WERI-Rb-1 (cell line): ENCODE data around the gene WNK2.
A peak's percentile ranks its signal among the peaks of the same experiment; 100 is the strongest.

ENCODE experiments used
- DNase-seq: peaks from one replicate; pipeline ENCODE4 v3.0.0-alpha.2; 2020
- H3K27ac ChIP-seq: fragments of 250-450 bp; sonication (Bioruptor Pico); 2 replicates; pipeline ENCODE4 v1.5.1; 2020; ENCODE audit warnings: mild to moderate bottlenecking, moderate library complexity
- H3K27me3 ChIP-seq: fragments of 250-450 bp; sonication (Bioruptor Pico); 2 replicates; pipeline ENCODE4 v1.5.1; 2021; ENCODE audit warnings: mild to moderate bottlenecking, low read depth, moderate library complexity; ENCODE audit not compliant: insufficient read depth, severe bottlenecking
- H3K36me3 ChIP-seq: fragments of 250-450 bp; sonication (Bioruptor Pico); 2 replicates; pipeline ENCODE4 v1.5.1; 2020; ENCODE audit warnings: mild to moderate bottlenecking, moderate library complexity
- H3K4me3 ChIP-seq: 2 replicates; pipeline ENCODE4 v1.5.1; 2011; ENCODE audit warnings: low read depth, mild to moderate bottlenecking, control low read depth, low read length
- H3K9me3 ChIP-seq: fragments of 250-450 bp; sonication (Bioruptor Pico); 2 replicates; pipeline ENCODE4 v1.5.1; 2021; ENCODE audit warnings: mild to moderate bottlenecking, moderate library complexity; ENCODE audit not compliant: severe bottlenecking
- TF ChIP-seq, protein P1 (sequence below): IDR thresholded peaks from 2 replicates; pipeline ENCODE4 v1.5.1; 2011; ENCODE audit warnings: low read depth, mild to moderate bottlenecking, control low read depth, inconsistent platforms, low read length

WNK2 gene

DNA sequence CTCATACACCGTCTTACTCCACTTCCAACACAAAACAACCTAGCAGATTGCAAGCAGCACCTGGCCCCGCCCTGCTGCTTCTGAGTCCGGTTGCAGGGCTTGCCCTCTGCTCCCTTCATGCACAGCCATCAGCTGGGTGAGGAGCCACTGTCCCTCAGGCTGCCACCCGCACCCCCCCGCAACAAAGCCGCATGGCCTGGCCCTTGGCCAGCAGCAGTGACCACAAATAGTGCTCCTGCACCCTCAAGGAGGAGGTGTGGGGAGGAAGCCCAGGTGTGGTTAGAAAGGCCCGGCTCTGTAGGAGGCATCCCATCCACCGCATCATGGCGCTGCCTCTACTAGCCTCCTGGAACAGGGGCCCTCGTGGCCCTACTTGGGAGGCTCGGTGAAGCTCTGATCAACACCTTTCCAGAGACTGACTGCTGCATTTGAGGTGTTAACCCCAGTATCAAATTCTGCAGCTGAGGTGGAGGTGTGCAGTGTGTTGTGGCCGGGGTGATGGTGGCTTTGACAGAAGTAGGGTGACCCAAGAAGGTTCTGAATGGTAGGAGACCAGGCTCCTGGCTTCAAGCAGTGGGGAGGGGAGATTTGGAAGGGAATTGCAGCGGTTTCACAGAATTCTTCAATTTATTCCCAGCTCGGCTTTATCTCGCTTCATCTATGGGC is 52.7 kb downstream of the WNK2 start:
- H3K27ac ChIP-seq: no peak overlapping the region
- TF ChIP-seq, protein P1, sequence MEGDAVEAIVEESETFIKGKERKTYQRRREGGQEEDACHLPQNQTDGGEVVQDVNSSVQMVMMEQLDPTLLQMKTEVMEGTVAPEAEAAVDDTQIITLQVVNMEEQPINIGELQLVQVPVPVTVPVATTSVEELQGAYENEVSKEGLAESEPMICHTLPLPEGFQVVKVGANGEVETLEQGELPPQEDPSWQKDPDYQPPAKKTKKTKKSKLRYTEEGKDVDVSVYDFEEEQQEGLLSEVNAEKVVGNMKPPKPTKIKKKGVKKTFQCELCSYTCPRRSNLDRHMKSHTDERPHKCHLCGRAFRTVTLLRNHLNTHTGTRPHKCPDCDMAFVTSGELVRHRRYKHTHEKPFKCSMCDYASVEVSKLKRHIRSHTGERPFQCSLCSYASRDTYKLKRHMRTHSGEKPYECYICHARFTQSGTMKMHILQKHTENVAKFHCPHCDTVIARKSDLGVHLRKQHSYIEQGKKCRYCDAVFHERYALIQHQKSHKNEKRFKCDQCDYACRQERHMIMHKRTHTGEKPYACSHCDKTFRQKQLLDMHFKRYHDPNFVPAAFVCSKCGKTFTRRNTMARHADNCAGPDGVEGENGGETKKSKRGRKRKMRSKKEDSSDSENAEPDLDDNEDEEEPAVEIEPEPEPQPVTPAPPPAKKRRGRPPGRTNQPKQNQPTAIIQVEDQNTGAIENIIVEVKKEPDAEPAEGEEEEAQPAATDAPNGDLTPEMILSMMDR: no peak
- no peak overlapping the region for H3K4me3 ChIP-seq
- no peak for DNase-seq
- H3K9me3 ChIP-seq: no peaks in the 10 kb centered on the region
- H3K27me3 ChIP-seq: no peaks in the 10 kb centered on the region
- H3K36me3 ChIP-seq: peaks cover 39% of the 10 kb centered on the region

DNA sequence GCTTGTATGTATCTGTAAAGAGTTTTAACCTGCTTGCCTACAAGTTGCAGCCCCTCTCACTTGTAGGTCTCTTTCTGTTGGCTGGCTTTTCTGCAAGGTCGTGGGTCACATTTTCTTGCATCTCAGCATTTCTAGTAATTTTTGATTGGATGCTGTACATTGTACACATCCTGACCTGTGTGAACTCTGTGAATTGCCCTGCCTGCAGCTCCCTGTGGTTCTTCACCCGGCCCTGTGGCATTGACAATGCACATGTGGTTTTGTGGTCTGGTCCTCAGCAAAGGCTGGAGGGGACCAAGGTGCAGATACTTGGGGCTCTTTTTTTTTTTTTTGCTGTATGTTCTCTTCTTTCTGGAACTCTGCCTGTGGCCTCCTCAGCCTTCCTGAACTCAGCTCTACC is 53.6 kb downstream of the WNK2 start:
- Histone ChIP-seq H3K27ac (no peak overlapping the region), H3K27me3 (no peaks in the 10 kb centered on the region), H3K4me3 (no peak overlapping the region), H3K36me3 (peaks cover 47% of the 10 kb centered on the region), H3K9me3 (no peaks in the 10 kb centered on the region)
- TF ChIP-seq, protein P1: no peak
- no peak for DNase-seq

DNA sequence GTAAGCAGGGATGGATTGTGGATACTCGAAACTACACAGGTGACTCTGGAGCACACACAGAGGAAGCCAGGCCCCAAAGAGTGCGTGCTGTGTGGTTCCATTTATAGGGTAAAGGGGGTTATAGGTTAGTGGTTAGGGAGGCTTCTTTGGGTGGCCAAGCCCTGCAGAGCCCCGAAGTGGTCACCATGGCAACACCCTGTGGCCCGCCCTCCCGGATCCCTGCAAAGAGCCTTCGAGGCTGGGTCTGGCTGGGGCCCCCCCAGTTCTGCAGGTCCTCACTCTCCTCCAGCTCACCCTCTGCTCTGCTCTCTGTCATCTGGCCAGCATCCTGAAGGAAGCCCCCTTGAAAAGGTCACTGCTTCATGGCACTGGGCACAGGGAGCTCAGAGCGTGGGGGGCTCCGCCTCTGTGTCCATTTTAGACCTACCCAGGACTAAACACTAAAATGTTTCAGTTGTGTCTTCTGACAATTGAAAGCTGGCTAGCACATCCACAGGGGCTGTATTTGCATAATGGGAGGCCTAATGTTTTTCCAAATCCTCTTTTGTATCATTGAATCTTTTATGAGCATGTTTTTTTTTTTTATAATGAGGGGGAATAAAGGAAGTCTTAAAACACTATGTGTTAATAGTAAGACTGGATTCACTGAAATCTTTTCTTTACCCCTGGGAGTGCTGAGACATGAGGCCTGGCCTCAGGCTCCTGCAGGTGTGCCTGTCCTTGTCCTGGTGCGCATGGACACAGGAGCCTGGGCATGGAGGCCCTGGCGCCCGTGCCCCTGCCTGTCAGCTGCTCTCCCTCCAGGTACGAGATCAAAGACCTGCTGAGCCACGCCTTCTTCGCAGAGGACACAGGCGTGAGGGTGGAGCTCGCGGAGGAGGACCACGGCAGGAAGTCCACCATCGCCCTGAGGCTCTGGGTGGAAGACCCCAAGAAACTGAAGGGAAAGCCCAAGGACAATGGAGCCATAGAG is 55.3 kb downstream of the WNK2 start:
- TF ChIP-seq, protein P1: no peak
- DNase-seq: no peak
- Histone ChIP-seq H3K4me3 (no peak overlapping the region), H3K36me3 (peaks cover 56% of the 10 kb centered on the region), H3K27me3 (no peaks in the 10 kb centered on the region), H3K9me3 (no peaks in the 10 kb centered on the region), H3K27ac (no peak overlapping the region)

DNA sequence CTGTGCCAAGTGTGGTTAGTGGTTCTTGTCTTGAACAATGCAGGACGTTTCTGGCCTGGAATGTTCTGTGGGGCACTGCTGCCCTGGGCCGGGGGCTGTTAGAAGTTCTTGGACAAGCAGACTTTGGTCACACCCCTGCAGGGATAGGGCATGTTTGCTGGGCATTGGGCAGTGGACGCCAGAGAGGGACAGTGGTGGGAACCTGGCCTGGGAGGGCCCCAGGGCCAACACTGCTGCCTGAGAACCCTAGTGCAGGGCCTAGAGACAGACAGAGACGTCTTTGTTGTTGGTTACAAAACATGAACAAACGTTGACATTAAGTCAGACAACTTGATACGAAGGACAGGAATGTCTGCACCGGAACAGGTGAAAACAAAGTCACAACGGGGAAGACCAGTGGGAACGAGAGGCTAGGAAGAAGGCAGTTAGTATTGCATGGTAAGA is 57.0 kb downstream of the WNK2 start:
- Histone ChIP-seq H3K27me3 (no peaks in the 10 kb centered on the region), H3K27ac (no peak overlapping the region), H3K36me3 (peaks cover 46% of the 10 kb centered on the region), H3K9me3 (no peaks in the 10 kb centered on the region), H3K4me3 (no peak overlapping the region)
- TF ChIP-seq, protein P1: no peak
- no peak for DNase-seq

DNA sequence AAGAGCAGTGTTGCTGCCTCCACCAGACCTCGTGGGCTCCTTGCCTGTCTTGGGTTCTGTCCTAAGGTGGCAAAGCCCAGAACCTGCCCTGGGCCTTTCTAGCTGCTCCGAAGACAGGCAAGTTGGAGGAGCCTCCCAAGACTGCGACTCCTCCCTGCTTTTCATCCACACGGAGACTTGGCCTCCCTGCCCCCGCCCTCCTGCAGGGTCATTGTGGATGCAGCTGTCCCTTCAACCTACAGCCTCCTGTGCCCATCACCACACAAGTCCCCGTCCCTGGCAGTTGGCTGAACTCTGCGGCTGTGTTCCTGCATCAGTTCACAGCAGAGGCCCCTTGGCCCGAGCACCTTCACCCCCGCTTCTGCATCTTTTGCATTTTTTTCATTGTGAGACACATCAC is 59.2 kb downstream of the WNK2 start:
- no peaks in the 10 kb centered on the region for H3K9me3 ChIP-seq
- H3K4me3 ChIP-seq: no peak overlapping the region
- TF ChIP-seq, protein P1: no peak
- no peak for DNase-seq
- no peaks in the 10 kb centered on the region for H3K27me3 ChIP-seq
- peaks cover 52% of the 10 kb centered on the region for H3K36me3 ChIP-seq
- peak overlapping the region; percentile 66; the same call in 1 of the 2 replicates for H3K27ac ChIP-seq
